Fibroblast of skin of right quadriceps (primary cell): ENCODE results near the gene C10orf53.
"Not testable (repeated sequence)": the region's sequence is repeated elsewhere in the genome, so short reads cannot be mapped to it uniquely, and the experiment has no call there.

Experiments
- DNase-seq: peaks from one replicate; pipeline ENCODE4 v3.0.0-alpha.2; 2013

C10orf53 gene

DNA sequence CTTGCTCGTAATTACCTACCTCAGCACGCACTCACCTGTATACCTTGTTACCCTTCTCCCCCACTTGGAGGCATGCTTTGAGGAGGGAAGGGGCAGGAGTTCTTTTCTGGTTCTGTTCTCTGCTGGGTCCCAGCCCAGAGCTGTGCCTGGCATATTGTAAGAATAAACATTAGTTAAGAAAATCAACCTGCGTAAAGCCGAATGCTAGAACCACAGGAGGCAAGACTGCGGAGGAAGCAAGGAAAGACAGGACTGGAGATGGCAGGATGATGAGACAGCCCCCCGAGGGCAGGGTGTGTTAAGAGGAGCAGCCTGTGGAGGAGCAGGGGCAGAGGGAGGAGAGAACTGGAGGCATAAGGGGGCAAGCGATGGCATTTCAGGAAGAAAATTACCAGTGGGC is 9.5 kb downstream of the C10orf53 start:
- DNase-seq, result no peak

DNA sequence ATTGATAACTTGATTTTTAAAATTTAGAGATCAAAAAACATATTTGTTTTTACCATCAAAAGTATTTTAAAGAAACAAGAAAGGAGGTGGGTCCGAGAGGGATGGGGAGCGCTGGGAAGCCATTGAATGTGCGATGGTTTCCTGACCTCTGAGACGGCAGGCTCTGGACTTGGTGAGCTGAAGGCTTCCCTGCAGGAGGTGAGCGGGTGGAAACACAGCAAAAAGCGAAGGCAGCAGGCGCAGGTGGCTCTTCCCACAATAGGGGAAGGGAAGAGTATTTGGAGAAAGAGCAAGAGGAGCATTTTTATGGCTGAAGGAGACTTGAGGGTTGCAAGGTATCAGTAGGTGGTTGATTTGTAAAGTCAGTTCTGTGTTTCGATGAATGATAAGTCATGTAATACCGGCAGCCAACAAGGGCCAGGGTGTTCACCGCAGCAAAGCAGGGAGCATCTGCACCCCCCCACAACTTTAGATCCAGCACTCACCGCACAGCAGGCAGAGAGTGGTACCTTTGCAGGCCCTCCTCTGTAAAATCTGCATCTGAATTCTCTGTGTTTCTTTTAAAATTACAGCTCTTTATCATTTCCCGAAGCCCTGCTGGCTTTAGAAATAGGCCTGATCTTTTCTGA is 10.5 kb downstream of the C10orf53 start:
- DNase-seq, result no peak

DNA sequence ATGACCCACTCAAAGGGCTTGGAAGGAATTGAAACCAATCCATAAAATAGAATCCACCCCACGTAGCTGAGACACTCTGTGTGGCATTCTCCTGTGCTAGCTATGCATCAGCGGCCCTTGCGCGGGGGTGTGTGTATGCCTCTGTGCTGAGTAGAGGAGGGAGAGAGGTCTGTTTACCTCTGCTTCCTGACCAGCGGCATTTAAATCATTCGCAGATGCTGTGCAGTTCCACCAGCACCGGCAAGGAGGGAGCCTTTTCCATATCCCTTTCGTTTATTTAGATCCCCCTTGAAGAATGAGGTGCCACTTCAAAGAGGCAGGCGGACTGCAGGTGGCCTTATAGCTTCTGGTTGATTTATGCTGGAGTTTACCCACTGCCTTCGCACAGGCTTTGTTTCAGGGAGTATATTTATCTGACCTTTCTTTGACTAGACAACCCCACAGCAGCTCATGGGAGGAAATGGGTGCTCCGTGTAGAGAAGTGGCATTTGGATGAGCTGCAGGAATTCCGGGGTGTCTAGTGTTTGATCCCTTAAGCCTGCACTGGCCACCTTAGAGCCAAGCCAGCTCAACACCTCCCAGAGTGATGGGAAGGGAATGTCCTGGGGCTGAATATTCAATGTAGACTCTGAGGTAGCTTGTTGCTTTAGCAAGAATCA is 11.4 kb downstream of the C10orf53 start:
- DNase-seq, result no peak

DNA sequence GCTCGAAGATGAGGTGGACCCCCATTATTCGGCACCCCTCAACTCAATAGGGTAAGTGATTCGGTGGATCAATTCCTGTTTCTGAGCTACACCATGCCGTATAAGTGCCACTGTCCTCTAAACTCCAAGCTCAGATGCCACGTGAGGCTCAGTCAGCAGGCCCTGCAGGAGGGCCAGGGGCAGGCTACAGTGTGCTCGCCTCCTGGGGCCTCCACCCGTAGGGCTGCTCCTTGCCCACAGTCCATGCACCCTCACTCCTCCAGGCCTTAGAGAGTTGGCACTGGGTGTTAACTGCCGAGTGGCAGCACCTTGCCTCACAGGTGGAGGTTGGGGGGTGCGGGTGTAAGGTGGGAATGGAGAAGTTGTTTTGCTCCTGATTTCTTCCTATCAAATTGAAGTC is 12.1 kb downstream of the C10orf53 start:
- no peak for DNase-seq

DNA sequence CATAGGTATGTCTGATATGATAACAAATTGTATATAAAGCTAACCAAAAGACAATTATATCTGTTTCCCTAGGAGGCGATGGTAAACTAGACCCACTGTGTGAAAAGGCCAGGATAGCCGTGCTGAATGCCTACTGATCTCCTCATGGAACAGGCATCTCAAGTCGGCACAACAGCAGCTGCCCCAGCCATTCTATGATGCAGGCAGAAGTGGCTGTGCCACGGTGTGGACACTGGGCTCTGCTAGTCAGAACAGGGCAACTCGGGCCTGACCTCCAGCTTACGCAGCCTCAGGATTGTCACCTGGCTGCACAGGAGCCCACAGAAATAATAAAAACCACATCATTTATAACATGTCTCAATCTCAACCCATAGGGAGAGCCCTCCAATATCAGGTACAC is 15.0 kb downstream of the C10orf53 start:
- DNase-seq, result no peak

DNA sequence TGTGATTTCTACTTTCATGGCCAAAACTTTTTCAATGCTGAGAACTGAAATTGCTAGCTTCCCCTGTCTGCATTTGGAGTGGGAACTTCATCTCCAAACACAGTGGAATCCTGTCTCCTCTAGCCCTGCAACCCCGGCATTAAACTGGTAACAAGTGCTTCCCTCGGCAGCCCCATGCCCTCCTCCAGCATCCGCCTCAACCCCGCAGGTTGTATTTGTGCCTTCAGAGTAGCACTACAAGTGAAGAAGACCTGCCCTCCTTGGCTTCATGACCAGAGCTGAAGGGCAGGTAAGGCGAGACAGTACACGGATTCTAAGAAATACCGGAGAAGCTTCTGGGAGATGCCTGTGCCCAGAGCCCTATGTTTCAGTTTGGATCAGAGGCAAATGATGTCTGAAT is 16.9 kb downstream of the C10orf53 start:
- DNase-seq, result no peak

DNA sequence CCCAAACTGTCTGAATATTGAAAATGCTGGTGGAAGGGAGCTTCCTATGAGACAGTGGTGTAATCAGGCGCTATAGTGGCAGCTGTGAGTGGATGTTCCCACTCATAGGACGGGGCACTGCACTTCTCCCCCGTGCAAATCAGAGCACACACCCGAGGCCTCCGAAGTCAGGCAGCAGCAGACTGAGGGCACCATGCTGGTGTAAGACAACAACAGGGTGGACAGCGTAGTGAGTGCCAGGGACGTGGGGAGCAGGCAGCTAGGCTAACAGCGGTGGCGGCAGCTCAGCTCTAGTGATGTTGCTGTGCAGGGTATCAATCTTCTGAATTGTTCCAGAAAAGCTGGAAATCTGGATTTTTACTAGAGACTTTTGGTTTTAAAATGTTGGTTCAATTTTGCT is 19.2 kb downstream of the C10orf53 start:
- DNase-seq, result no peak

DNA sequence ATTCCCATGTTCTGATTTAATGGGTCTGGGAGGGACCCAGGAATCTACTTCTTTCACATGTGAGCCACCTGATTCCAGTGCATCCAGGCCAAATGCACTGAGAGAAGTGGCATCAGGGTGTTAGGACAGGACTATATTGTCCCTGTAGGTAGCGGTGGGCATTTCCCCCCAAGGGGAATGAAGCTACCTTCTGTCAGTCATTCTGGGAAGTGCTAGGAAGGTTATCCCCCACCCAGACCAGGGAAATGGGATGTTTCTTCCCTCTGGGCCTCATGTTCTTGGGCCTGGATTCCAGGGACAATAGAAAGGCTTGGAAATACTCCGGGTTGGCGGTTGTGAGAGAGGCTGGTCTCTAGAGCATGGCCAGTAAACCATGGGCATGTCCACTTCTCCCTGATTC is 20.8 kb downstream of the C10orf53 start:
- no peak for DNase-seq

DNA sequence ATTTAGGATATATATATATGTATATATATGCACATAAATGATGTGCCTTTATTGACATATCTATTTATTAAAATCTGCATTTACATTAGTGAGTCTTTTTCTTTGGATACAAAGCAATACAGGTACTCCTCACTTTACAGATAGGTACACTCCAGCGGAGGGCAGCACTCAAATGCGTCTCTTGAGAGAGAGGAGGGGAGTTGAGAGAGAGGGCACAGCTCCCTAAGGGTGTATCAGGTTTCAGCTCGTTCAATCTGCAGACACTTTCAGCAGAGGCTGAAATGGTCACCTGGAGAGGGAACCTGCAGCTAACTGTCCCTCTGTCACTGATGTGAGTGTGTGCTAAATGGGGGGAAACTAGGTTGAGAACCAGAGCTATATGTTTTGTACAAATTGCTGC is 21.5 kb downstream of the C10orf53 start:
- no peak for DNase-seq

DNA sequence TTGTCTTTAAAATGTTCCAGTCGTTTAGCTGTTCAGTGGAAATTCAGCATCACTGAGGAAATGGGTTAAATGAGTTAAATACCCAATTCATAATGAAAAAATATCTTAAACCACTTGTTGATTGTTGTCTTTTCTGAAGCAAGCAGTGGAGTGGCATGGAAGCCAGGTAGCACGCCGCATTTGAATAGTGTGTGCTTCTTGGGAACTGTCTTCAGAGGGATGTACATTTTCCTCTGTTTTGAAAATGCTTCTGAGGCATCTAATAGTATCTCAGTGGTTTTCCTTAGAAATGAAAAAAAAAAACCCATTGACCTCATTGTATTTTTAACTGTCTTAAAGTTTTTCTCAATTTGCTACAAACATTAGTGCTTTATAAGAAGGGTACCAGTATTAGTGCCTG is 28.1 kb downstream of the C10orf53 start:
- DNase-seq, result no peak

DNA sequence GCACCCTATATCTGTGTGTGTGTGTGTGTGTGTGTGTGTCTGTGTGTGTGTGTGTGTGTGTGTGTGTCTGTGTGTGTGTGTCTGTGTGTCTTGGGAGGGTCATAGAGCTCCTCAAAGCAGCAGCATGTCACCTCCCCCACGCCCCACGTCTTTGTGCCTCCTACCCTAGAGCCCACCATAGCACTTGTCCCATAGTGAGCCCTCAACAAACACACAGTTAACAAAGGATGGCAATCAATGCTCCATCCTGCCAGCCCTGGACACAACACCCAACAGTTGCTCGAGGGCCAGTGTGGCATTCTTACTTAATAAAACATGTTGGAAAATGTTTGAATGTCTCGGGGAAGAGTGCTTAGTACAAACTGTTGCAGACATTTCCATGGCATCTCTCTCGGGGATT is 30.5 kb downstream of the C10orf53 start:
- no peak for DNase-seq

DNA sequence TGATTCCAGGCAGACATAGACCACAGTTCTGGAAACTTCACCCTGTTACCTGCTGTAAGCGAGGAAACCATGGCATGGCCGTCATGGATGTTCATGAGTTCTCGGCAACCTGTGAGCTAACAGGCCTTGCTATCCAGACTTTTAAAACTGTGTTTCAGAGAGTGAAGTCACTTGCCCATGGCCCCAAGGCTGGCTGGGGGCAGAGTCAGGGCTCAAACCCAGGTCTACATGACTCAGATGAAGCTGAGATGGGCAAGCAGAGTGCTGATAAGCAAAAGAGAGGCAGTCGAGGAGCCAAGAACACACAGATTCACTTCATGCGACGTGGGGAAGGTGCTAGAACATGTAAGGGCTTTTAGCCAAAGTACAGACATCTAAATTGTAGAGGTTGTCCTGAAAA is 31.5 kb downstream of the C10orf53 start:
- no peak for DNase-seq

DNA sequence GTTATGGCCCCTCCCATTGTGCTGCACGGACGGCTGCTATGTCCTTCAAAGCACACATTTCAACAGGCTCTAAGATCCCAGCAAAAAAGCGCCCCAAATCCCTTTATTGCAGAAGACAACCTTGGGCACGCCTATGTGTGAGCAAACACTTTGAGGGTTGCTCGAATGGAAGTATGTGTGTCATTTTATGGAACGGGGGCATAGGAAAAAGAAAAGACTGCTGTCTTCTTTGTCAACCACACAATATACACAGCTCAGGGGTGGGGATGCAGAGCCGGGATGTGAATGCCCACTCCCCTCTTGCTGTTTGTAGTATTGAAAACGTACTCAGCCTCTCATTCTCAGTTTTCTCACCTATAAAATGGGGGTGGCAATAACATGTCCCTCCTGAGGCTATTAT is 32.0 kb downstream of the C10orf53 start:
- DNase-seq, result no peak

DNA sequence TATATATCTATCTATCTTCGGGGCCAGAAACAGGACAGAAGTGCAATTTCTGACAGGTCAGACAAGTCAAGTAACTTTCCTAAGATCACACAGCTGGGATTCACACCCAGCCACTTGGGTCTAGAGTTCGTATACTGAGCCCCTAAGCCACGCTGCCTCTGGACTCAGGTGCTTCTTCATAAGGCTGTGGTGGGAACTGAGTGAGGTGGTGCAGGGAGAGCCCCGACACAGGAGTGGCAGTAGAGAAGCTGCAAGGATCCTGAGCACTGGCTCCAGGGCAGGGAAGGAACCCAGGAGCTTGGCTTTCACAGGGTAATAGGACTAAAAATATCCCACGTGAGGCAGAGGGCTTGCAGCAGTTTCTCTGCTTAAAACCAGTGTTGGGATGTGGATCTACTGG is 33.8 kb downstream of the C10orf53 start:
- DNase-seq, result no peak

DNA sequence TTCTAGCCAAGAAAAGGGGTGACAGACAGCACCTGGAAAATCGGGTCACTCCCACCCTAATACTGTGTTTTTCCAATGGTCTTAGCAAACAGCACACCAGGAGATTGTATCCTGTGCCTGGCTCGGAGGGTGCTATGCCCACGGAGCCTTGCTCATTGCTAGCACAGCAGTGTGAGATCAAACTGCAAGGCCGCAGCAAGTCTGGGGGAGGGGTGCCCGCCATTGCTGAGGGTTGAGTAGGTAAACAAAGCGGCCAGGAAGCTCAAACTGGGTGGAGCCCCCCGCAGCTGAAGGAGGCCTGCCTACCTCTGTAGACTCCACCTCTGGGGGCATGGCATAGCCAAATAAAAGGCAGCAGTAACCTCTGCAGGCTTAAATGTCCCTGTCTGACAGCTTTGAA is 35.7 kb downstream of the C10orf53 start:
- DNase-seq, result not testable (repeated sequence)

DNA sequence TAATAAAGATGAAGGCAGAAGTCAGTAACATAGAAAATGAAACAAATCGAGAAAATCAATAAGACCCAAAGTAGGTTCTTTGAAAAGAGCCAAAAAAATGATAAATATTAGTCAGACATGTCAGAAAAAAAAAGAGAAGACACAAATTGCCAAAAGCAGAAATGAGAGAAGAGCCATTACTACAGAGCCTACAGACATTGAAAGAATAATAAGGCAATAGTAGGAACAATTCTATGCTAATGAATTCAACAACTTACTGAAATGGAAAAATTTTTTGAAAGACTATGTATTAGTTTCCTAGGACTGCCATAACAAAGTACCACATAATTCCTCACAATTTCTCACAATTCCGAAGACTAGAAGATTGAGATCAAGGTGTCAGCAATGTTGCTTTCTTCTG is 47.1 kb downstream of the C10orf53 start:
- no peak for DNase-seq

DNA sequence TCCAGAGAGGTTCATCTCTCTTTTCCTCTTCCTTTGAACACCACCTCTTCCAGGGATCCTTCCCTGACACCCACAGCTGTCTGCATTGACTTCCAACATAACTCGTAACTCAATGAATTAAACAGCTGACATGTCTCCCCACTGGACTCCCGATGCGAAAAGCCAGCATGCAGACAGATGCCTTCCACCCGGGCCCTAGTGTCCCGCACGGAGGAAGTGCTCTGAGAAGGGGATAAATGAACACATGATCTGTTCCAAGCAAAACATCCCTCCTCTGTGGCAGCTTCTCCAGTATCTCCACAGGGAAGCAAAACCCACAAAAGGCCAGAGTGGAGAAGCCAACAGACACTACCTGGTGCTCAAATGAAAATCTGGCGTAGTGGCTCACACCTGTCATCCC is 54.4 kb downstream of the C10orf53 start:
- DNase-seq, result no peak

DNA sequence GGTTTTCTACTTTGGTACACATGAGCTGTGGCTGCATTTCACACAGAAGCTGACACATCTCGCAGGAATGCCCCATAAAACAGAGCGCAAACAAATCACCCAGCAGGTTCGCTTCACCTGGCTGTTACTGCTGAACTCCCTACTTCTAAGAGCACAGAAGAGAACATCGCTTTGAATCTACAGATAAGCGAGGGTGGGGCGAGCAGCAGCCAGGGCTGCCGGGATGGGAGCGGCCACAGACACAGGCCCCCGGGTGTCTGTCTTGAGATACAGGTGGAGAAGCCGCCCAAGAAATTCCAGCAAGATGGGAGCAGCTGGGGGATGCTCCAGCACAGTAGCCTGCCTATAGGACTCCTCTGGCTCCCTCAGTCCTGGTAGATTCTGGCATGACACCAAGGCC is 55.2 kb downstream of the C10orf53 start:
- no peak for DNase-seq

DNA sequence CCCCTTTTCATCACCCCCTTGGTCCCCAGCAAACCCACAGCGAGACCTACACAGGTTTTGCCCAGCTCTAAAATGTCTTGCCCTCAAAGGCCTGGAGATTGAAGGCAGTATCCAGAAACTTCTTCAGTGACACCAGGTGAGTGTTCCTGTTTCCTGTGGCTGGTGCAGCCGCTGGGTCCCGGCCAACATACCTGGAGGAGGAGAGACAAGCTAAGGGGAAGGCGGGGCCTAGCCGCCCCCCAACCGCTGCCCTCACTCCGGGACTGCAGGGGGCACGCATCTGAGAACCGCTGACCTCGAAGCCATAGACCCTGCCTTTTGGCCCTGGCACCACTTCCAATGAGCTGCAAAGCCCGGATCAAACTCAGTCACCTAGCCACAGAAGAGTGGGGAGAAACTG is 55.7 kb downstream of the C10orf53 start:
- DNase-seq, result no peak

DNA sequence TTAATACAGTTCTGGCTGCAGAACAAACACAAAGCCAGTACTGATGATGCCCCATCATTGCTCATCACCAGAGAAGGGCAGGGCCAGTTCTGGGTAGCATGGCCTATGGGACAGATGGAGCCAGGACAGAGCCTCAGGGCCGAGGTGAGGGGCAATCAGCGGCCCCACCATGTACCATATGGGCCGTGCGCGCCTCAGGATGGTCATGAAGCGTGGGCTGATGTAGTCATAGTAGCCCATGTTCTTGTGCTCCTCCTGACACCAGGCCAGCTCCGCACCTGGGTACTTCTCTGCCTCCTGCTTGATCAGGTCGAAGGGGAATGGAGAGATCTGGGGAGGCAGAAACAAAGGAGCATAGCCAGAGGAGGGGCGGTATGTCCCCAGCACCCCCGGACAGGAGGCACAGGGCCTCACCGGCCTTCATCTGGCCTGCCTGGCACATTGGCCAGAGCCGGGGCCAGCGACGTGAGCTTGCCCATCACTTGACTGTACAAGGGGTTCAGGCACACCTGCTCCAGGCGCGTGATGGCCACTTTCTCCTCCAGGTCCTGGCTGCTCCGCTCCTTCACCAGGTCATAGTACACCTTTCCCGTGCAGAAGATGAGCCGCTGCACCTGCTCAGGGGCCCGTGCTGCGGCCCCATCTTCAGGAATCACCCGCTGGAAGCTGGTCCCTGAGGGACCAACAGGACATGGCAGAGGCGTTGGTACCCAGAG is 56.6 kb downstream of the C10orf53 start:
- no peak for DNase-seq

DNA sequence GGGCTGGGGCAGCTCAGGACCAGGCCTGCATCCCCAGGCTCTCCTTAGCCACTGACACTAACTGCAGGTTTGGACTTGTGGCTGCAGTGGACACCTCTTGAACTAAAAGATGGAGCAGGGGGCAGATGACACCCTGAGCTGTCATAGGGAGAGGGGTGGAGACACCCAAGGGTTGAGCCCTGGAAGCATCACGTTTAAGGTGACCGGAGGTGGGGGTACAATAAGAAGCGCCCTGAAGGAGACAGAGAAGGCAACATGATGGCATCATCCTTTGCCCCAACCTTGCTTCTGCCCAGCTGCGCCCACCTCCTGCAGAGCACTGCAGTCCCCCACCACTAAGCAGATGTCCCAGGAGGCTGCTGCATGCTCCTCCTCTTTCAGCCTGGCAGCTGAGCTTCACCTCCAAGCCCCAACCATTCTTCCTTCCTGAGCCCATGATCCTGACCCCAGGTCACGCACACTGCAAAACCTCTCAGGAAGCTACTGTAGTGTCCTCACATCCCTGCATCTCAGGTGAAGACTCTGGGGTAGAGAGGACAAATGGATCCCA is 57.2 kb downstream of the C10orf53 start:
- DNase-seq, result no peak

DNA sequence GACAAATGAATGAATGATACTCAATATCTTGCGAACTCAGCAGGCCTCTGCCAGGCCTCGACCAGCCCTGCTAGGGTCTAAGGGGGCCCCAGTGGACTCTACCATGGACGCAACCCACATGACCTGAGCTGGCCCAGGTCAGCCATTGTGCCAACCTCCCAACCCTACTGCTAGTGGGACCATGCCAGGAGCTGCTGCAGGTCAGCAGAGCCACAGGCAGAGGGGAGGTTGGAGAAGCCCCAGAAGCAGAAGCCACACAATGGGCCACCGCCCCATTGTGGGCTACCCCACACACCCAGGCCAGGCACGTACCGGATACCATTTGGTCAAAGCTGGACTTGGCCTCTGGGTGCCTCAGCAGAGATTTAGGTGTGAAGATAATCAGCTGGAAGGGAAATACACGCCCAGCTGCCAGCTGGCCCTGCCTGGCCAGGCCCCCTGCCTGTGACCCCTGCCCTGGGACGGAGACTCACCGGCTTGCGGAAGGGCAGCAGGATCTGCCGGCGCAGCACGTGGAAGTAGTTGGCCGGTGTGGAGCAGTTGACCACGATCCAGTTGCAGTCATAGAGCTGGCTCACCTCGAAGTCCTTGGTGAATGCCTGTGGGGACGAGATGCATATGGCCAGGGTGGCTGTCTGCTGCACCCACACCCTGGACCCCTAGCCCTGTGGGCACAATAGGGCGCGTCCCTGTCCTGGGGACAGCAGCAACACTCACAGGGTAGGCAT is 58.2 kb downstream of the C10orf53 start:
- DNase-seq, result no peak

DNA sequence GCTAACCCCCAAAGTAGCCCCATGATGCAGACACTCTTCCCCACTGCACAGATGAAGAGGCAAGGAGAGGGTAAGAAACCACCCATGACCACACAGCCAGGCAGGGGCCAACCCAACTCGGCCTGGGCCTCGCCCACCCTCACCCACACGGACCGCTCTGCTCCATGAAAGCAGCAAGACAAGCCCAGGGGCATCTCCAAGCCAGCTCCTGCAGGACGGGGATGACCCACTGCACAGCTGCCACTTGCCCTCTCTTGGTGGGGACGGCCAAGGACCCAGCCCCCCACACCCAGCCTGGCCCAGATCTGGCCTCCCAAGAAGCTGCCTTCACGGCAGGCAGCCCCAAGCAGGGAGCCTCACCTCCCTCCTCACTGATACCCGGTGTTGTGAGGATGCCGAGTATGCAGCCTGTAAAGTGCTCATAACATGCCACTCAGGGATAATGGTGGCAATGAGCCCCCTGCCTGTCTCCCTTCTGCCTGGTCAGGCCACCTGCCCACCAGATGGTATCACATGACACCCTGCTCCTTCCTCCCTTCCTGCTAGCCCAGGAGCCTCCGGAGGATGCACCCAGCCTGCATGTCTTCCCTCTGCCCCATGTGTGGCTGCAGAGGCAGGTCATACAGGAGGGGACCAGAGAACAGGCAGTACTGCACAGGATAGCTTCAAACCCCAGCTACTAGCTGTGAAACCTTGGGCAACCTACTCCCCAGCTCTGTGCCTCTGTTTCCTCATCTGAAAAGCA is 59.3 kb downstream of the C10orf53 start:
- no peak for DNase-seq
